Hepatocyte (in vitro differentiated cells): Measurements from ENCODE around the gene HADH.

ENCODE experiments used
- EZH2 ChIP-seq: fragments of 200-600 bp; sonication (generic); IDR thresholded peaks from 2 replicates; pipeline ENCODE4 v1.6.1; 2016; ENCODE audit warnings: antibody characterized with exemption, mild to moderate bottlenecking, borderline replicate concordance
- EZH2phosphoT487 ChIP-seq: fragments of 200-600 bp; sonication (generic); IDR thresholded peaks from one replicate; pipeline ENCODE4 v1.6.1; 2018; ENCODE audit warnings: antibody characterized with exemption, mild to moderate bottlenecking, low read depth, moderate library complexity; ENCODE audit not compliant: unreplicated experiment, severe bottlenecking
- TF ChIP-seq, protein P1 (sequence below): fragments of 200-600 bp; sonication (generic); IDR thresholded peaks from 2 replicates; pipeline ENCODE4 v1.5.1; 2016; ENCODE audit warnings: antibody characterized with exemption, mild to moderate bottlenecking; ENCODE audit not compliant: poor library complexity

DNA sequence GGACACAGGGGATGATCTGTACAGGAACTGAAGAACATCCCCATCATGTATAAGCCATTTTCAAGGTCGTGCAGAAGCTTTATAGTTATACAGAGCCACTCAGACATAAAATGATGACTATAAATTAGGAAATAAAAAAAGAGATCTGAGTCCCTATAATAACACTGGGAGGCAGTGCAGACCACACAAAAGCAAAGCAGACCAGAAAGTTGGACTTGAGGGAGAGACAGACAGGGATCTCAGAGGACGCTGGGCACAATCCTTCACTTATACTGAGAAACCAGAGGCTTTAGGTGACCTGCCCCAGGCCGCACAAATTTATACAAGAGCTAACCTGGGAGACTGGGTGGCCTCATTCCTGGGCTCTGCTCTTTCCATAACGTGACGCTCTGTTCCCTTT is 70.5 kb downstream of the HADH start:
- TF ChIP-seq, protein P1, sequence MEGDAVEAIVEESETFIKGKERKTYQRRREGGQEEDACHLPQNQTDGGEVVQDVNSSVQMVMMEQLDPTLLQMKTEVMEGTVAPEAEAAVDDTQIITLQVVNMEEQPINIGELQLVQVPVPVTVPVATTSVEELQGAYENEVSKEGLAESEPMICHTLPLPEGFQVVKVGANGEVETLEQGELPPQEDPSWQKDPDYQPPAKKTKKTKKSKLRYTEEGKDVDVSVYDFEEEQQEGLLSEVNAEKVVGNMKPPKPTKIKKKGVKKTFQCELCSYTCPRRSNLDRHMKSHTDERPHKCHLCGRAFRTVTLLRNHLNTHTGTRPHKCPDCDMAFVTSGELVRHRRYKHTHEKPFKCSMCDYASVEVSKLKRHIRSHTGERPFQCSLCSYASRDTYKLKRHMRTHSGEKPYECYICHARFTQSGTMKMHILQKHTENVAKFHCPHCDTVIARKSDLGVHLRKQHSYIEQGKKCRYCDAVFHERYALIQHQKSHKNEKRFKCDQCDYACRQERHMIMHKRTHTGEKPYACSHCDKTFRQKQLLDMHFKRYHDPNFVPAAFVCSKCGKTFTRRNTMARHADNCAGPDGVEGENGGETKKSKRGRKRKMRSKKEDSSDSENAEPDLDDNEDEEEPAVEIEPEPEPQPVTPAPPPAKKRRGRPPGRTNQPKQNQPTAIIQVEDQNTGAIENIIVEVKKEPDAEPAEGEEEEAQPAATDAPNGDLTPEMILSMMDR, result peak; percentile 58
- TF ChIP-seq EZH2phosphoT487, result no peak
- no peak for TF ChIP-seq EZH2
